GM12891 (cell line): Measurements from ENCODE around the gene NDUFA11.
"Not testable (repeated sequence)": the region's sequence is repeated elsewhere in the genome, so short reads cannot be mapped to it uniquely, and the experiment has no call there.

Source experiments
- DNase-seq: peaks from one replicate; pipeline ENCODE4 v3.0.0; 2011; ENCODE audit warnings: low spot score; ENCODE audit not compliant: insufficient read length
- FAIRE-seq: peaks from 2 replicates; lab custom pipeline; 2011; peaks lifted over from hg19 to GRCh38; lab: Jason Lieb, UNC
- PAX5 ChIP-seq: IDR thresholded peaks from 2 replicates; pipeline ENCODE4 v1.6.1; 2011; ENCODE audit warnings: low read length, moderate library complexity, mild to moderate bottlenecking; ENCODE audit not compliant: insufficient read depth, severe bottlenecking
- POLR2A ChIP-seq: IDR thresholded peaks from 2 replicates; pipeline ENCODE4 v1.6.1; 2011; ENCODE audit warnings: low read depth, low read length, control low read depth
- POLR2AphosphoS5 ChIP-seq: IDR thresholded peaks from 2 replicates; pipeline ENCODE4 v1.6.1; 2011; ENCODE audit warnings: low read depth, low read length, control low read depth
- POU2F2 ChIP-seq: IDR thresholded peaks from 2 replicates; pipeline ENCODE4 v1.6.1; 2011; ENCODE audit warnings: low read depth, mild to moderate bottlenecking, control low read depth, low read length, moderate library complexity
- SPI1 ChIP-seq: IDR thresholded peaks from 2 replicates; pipeline ENCODE4 v1.6.1; 2011; ENCODE audit warnings: low read depth, low read length, control low read depth
- TAF1 ChIP-seq: IDR thresholded peaks from 2 replicates; pipeline ENCODE4 v1.6.1; 2011; ENCODE audit warnings: low read depth, low read length, control low read depth

Gene NDUFA11

DNA sequence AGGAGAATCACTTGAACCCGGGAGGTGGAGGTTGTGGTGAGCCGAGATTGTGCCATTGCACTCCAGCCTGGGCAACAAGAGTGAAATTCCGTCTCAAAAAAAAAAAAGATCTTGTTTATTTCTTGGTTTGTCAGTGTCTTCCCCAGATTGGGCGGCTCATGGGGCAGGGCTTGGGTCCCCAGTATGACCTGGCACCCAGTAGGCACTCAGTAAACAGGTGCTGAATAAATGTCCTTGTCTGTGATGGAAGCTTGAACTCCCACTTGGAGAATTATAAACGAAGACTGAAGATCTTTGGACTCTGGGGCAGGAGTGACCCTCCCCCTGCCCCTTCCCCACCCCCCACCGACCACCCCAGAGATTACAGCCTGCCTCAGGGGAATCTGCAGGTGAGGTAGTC lies 23.4 kb downstream of the NDUFA11 start:
- DNase-seq (no peak), FAIRE-seq (no peak)
- TF ChIP-seq POU2F2 (no peak), TAF1 (no peak), PAX5 (no peak), SPI1 (no peak), POLR2A (no peak), POLR2AphosphoS5 (no peak)

DNA sequence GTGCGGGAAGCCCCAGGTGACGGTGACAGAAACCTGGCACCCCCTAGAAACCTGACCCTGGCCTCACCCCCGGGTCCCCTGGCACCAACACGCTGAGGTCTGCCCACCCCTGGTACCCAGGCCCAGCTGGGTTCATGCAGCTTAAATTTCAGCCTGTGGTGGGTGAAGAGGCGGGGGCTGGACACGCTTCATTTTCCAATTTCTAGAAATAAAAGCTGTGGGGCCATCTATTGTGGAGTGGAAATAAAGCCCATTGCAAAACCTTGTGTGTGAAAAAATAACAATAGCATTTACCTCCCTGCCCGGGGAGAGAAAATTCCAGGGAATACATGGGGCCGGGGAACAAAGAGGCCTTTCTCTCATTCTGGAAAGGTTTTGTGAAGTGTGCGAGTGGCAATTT lies 25.7 kb downstream of the NDUFA11 start:
- no peak for FAIRE-seq

DNA sequence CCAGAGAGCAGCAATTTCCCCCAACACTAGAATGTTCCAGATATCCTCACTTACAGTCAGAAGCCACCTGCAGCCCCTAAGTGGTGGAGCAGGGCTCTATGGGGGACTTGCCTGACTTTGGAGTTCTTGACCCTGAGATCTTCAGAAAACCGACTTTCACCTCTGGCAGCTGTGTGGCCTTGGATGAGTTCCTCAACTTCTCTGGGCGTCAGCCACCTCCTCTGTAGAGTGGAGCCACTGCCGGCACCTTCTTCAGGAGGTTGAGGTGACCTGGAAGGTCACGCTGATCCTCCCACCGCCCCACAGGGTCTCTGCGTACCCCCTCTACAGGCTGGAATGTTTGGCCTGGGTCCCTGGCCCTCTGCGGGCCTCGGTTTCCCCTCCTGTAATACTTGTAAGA lies 26.2 kb downstream of the NDUFA11 start:
- FAIRE-seq, result no peak
- DNase-seq, result no peak
- TF ChIP-seq POLR2AphosphoS5 (no peak), PAX5 (no peak), SPI1 (no peak), POU2F2 (no peak), POLR2A (no peak), TAF1 (no peak)

More for the DNA sequence above, 25.7 kb downstream of the NDUFA11 start:
- TF ChIP-seq POU2F2 (no peak), POLR2AphosphoS5 (no peak), SPI1 (no peak), POLR2A (no peak), TAF1 (no peak), PAX5 (no peak)
- no peak for DNase-seq

DNA sequence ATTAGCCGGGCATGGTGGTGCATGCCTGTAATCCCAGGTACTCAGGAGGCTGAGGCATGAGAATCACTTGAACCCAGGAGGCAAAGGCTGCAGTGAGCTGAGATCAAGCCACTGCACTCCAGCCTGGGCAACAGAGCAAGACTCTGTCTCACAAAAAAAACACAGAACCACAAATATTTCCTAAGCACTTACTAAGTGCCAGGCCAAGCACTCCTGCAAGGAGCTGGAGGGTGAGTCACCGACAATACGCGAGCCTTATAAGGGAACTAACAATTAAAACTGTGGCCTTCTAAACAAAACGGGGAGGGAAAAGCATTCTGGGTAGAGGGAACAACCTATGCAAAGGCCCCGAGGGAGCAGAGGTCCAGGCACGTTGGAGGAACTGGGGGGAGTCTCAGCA lies 29.1 kb downstream of the NDUFA11 start:
- FAIRE-seq, DNase-seq: not testable (repeated sequence)

DNA sequence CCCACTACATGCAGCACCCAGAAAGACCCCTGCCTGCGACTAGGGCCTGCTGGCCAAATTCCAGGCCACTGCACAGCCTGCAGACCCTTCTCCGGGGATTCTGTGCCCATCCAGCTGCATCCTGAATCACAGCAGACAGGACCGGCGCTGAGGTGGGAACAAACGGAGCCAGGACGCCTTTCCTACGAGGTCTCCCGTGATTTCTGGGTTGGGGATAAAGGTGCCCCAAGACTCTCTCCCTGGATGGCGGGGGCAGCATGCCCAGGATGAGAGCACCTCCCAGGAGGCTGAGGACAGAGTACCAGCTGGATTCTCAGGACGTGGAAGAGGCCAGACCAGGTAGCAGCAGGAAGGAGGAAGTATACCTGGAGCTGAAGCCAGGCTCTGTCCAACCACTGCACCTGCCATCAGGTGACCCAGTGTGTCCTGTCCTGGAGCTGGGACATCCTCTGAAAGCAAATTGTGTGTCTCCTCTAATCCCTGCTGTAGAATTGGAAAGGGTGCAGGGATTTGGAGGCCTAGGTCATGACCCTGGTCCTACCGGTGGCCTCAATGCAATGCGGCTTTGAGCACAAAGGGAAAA lies 29.9 kb downstream of the NDUFA11 start:
- DNase-seq (no peak), FAIRE-seq (no peak)
- TF ChIP-seq POLR2AphosphoS5 (no peak), SPI1 (no peak), TAF1 (no peak), PAX5 (no peak), POLR2A (no peak), POU2F2 (no peak)

DNA sequence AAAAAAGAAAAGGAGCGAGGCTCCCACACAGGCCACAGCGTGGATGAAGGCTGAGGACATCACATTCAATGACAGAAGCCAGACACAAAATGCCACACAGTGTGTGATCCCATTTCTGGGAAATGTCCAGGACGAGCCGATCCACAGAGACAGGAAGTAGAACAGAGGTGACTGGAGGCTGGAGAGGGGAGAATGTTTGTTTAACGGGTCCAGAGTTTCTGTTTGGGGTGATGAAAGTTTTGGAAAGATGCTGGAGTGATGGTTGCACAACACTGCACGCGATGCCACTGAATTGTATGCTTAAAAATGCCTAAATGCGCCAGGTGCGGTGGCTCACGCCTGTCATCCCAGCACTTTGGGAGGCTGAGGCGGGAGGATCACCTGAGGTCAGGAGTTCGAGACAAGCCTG lies 32.6 kb downstream of the NDUFA11 start:
- no peak for DNase-seq
- no peak for FAIRE-seq
- no peak for TF ChIP-seq SPI1
- TF ChIP-seq TAF1, result no peak
- TF ChIP-seq POLR2A, result no peak
- no peak for TF ChIP-seq POLR2AphosphoS5
- no peak for TF ChIP-seq PAX5
- TF ChIP-seq POU2F2, result no peak

DNA sequence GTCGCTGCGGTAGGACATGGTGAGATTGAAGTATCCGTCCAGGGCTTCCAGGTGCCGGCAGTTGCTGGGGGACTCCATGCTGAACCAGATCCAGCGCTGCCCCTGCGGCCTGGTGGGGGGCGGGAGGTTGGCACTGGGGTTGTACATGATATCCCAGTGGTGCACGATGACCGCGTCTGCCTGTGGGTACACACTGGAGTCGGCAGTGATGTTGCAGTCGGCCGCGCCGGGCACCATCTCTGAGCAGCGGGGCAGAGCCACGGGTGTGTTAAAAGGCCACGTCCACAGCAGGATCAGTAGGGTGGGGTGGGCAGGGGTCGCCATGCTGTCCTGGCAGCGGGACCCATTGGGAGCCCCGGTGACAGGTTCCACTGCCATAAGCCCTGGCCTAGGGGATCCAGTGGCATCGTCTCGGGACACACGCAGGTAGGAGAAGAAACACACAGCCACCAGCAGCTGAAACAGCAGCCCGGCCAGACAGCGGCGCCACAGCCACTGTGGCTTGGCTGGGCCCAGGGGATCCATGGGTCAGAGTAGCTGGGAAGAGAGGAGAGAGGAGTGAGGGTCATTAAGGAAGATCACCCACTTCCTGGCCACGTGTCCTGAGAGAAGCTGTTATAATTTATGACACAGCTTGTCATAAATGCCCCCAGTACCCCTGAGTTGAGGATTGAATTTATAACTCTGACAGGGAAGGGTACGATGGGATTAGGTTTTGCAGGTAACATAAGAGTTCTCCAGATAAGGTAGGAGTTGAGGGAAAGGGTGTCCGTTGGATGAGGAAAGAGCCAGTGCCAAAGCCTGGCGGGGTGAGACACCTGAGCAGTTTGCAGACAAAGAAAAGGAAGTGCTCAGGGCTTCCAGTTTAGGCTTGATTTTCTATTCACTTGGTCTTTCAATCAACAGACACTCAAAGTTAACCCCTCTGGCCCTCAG lies 36.1 kb downstream of the NDUFA11 start:
- DNase-seq (no peak), FAIRE-seq (no peak)
- no peak for TF ChIP-seq SPI1
- no peak for TF ChIP-seq TAF1
- no peak for TF ChIP-seq POU2F2

DNA sequence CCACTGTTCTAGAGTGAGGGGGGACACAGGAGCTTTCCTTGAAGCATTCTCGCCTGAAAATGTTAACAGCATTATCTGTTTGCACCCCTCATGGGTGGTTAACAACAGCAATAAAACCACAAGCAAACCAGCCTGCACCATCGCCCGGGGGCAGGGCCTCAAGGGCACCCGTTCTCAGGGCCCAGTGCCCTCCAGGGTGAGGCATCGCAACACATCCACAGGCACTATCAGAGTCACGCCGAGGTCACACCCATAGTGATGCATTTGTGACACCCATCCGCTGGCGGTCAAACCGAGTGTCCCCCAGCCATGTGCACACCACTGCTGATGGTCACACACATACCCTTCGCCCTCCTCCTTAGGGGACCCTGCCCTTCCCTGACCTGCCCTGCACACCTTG lies 37.8 kb downstream of the NDUFA11 start:
- FAIRE-seq (no peak), DNase-seq (no peak)
- TF ChIP-seq PAX5 (no peak), SPI1 (no peak), TAF1 (no peak)

DNA sequence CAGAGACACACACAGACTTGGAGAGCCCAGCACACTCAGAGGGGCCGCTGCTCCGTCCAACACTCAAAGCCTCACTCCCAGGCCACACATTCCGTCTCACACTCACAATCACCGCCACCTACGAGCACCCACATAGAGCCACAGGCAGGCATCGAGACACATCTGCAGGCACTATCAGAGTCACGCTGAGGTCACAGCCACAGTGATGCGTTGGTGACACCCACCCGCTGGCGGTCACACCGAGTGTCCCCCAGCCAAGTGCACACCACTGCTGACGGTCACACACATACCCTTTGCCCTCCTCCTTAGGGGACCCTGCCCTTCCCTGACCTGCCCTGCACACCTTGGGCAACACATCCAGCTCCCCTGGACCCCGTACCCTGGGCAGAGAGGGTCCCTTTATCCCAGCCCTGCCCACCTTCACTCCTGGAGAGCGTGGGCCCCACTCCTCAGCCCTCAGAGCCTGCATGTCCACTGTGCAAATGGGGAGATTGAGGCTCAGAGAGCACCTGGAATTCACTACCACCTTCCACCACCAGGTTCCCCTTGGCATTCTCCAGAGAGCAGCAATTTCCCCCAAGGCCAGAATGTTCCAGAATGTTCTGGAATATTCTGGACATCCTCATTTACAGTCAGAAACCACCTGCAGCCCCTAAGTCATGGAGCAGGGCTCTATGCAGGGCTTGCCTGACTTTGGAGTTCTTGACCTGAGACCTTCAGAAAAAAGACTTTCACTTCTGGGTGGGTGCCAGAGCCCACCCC lies 38.7 kb downstream of the NDUFA11 start:
- no peak for TF ChIP-seq TAF1
- TF ChIP-seq SPI1, result no peak
- no peak for TF ChIP-seq POU2F2
- no peak for TF ChIP-seq POLR2AphosphoS5
- TF ChIP-seq PAX5, result no peak
- no peak for TF ChIP-seq POLR2A
- FAIRE-seq (no peak), DNase-seq (no peak)
